CD14-positive monocyte (primary cell): ENCODE data around the gene ANKRD44. TPM values are rescaled to one million over a fixed set of nuclear protein-coding genes. Genes with fewer than 3 reads are reported as not detected.

Experiments used
- DNase-seq, 3 donors: peaks; one replicate each; pipeline ENCODE4 v3.0.0-alpha.2; 2011 to 2022
- H2AFZ ChIP-seq: 2 replicates; pipeline ENCODE4 v1.6.0; 2012; ENCODE audit warnings: mild to moderate bottlenecking, low read depth, low read length, inconsistent platforms; ENCODE audit not compliant: insufficient read depth, poor library complexity, severe bottlenecking
- H3K27ac ChIP-seq, 2 donors: 1 replicate in 1 of 2; 2 replicates in 1 of 2; pipeline ENCODE4 v1.5.1; 2012 to 2013; ENCODE audit warnings: low read length in 2 of 2, control low read depth in 1 of 2, inconsistent platforms in 1 of 2, low read depth in 1 of 2, mild to moderate bottlenecking in 1 of 2
- H3K27me3 ChIP-seq, 2 donors: one replicate each; pipeline versions ENCODE4 v1.6.0 to v1.6.1; 2011 to 2013; ENCODE audit warnings: low read length in 2 of 2; ENCODE audit not compliant: control insufficient read depth in 2 of 2, insufficient read depth in 2 of 2
- H3K36me3 ChIP-seq, 2 donors: replicated peaks in 1 of 2; 1 replicate in 1 of 2; 2 replicates in 1 of 2; pipeline versions ENCODE4 v1.5.1 to v1.6.1; 2012 to 2013; ENCODE audit warnings: low read length in 2 of 2, control low read depth in 1 of 2, inconsistent platforms in 1 of 2, mild to moderate bottlenecking in 1 of 2; ENCODE audit not compliant: insufficient read depth in 2 of 2, control insufficient read depth in 1 of 2
- H3K4me1 ChIP-seq, 2 donors: 1 replicate in 1 of 2; 2 replicates in 1 of 2; pipeline versions ENCODE4 v1.5.1 to v1.6.1; 2012 to 2013; ENCODE audit warnings: low read length in 2 of 2, control low read depth in 1 of 2, inconsistent platforms in 1 of 2, mild to moderate bottlenecking in 1 of 2, moderate library complexity in 1 of 2; ENCODE audit not compliant: insufficient read depth in 2 of 2, control insufficient read depth in 1 of 2
- H3K4me2 ChIP-seq: replicated peaks from 2 replicates; pipeline ENCODE3; 2012; ENCODE audit warnings: low read length, moderate library complexity, mild to moderate bottlenecking; ENCODE audit not compliant: poor library complexity, severe bottlenecking; ENCODE audit errors: extremely low read depth
- H3K4me3 ChIP-seq, 3 experiments: fragments of 200-600 bp in 1 of 3; sonication (generic) in 1 of 3; replicated peaks in 1 of 3; 1 replicate in 2 of 3; 2 replicates in 1 of 3; pipeline ENCODE4 v1.5.1; 2011 to 2013; ENCODE audit warnings: low read length in 3 of 3, mild to moderate bottlenecking in 3 of 3, control low read depth in 2 of 3, low read depth in 2 of 3, inconsistent platforms in 1 of 3, moderate library complexity in 1 of 3
- H3K79me2 ChIP-seq: 2 replicates; pipeline ENCODE4 v1.6.0; 2012; ENCODE audit warnings: mild to moderate bottlenecking, control low read depth, inconsistent platforms, low read length, moderate library complexity; ENCODE audit not compliant: insufficient read depth
- H3K9ac ChIP-seq: 2 replicates; pipeline ENCODE4 v1.6.0; 2017; ENCODE audit warnings: low read length, mild to moderate bottlenecking; ENCODE audit not compliant: insufficient read depth, poor library complexity, severe bottlenecking
- H3K9me3 ChIP-seq, 2 donors: replicated peaks in 1 of 2; 1 replicate in 1 of 2; 2 replicates in 1 of 2; pipeline versions ENCODE4 v1.5.1 to v1.6.1; 2012 to 2013; ENCODE audit warnings: low read length in 2 of 2, control low read depth in 1 of 2; ENCODE audit not compliant: control insufficient read depth in 1 of 2, insufficient read depth in 1 of 2
- H4K20me1 ChIP-seq: 2 replicates; pipeline ENCODE4 v1.6.0; 2012; ENCODE audit warnings: mild to moderate bottlenecking, low read length, control low read depth, moderate library complexity; ENCODE audit not compliant: insufficient read depth
- H3K27ac Mint-ChIP-seq, 7 donors: one replicate each; pipeline ENCODE4 v1.8.0; 2020; ENCODE audit warnings: mild to moderate bottlenecking in 7 of 7, mixed read lengths in 7 of 7, moderate library complexity in 6 of 7, inconsistent platforms in 2 of 7
- H3K27me3 Mint-ChIP-seq, 3 donors: one replicate each; pipeline ENCODE4 v1.8.0; 2021 to 2022; ENCODE audit warnings: low read depth in 3 of 3, mild to moderate bottlenecking in 3 of 3, mixed read lengths in 3 of 3, moderate library complexity in 3 of 3, inconsistent platforms in 1 of 3
- H3K36me3 Mint-ChIP-seq, 2 donors: one replicate each; pipeline ENCODE4 v1.8.0; 2020; ENCODE audit warnings: mixed read lengths in 2 of 2, inconsistent platforms in 1 of 2, mild to moderate bottlenecking in 1 of 2
- H3K4me1 Mint-ChIP-seq: one replicate; pipeline ENCODE4 v1.8.0; 2020; ENCODE audit warnings: mild to moderate bottlenecking, mixed read lengths
- H3K4me3 Mint-ChIP-seq, 2 donors: one replicate each; pipeline ENCODE4 v1.8.0; 2020; ENCODE audit warnings: mild to moderate bottlenecking in 2 of 2, mixed read lengths in 2 of 2, moderate library complexity in 1 of 2
- H3K9me3 Mint-ChIP-seq, 7 donors: one replicate each; pipeline ENCODE4 v1.8.0; 2020 to 2022; ENCODE audit warnings: mixed read lengths in 7 of 7, mild to moderate bottlenecking in 6 of 7, moderate library complexity in 6 of 7, inconsistent platforms in 2 of 7
- CTCF ChIP-seq: fragments of 200-600 bp; IDR thresholded peaks from one replicate; pipeline ENCODE4 v1.8.0; 2022; ENCODE audit warnings: antibody characterized with exemption, mild to moderate bottlenecking
- WGBS: methylation state at CpG from one replicate; pipeline ENCODE4 v1.1.5; 2013; ENCODE audit warnings: missing lambda C conversion rate; ENCODE audit not compliant: insufficient coverage; 5-methylcytosine and 5-hydroxymethylcytosine counted together
- intact Hi-C, 2 donors: fragments of 100-400 bp; cut with micrococcal nuclease; formaldehyde crosslinking; loops; one replicate each; pipeline versions ENCODE4 v1.15.0 to v1.15.1; 2023
- polyA plus RNA-seq, 3 donors: library from polyadenylated mRNA; depleted of rRNA in 1 of 3; unstranded in 2 of 3; stranded (reverse) in 1 of 3; fragments of 300-500 nt in 2 of 3; fragments of >200 nt in 1 of 3; fragmentation: Illumina TruSeq in 2 of 3; gene quantifications; 1 replicate in 2 of 3; 2 replicates in 1 of 3; pipeline ENCODE4 v1.2.3, GENCODE V29; 2012 to 2021

The ANKRD44 gene
- polyA plus RNA-seq, 3 donors: 55.7 to 91.9 (median 64.9) TPM

- no peak overlapping the region for H3K4me3 Mint-ChIP-seq
- Histone ChIP-seq H3K36me3 (no peaks in the 10 kb centered on the region), H3K4me2 (no peak overlapping the region), H3K9me3 (peaks cover 0 to 2% of the 10 kb centered on the region in 2 donors), H3K4me1 (peaks cover 4 to 6% of the 10 kb centered on the region in 2 donors), H3K4me3 (no peak overlapping the region), H3K79me2 (no peaks in the 10 kb centered on the region), H4K20me1 (no peaks in the 10 kb centered on the region), H2AFZ (no peak overlapping the region), H3K27me3 (no peaks in the 10 kb centered on the region), H3K9ac (no peak overlapping the region), H3K27ac (no peak overlapping the region)
- H3K27me3 Mint-ChIP-seq: peaks cover 0 to 3% (median 0%) of the 10 kb centered on the region in 3 donors
- TF ChIP-seq CTCF: no peak
- no peak overlapping the region for H3K27ac Mint-ChIP-seq
- 86% methylated on average over 1 of the region's 6 CpGs for WGBS
- H3K9me3 Mint-ChIP-seq: peaks cover 0 to 8% (median 4%) of the 10 kb centered on the region in 7 donors
- intact Hi-C loops: no loop called here
- H3K4me1 Mint-ChIP-seq: peaks cover 11% of the 10 kb centered on the region
- H3K36me3 Mint-ChIP-seq: peaks cover 0 to 4% of the 10 kb centered on the region in 2 donors
- DNase-seq: no peak
These were observed 354.5 kb downstream of the ANKRD44 start for GRCh38 chr2:196956069-196956468.

GRCh38 chr2:196955036-196955435 lies 355.5 kb downstream of the ANKRD44 start:
- H3K9ac ChIP-seq: no peak overlapping the region
- H3K9me3 Mint-ChIP-seq: peaks cover 0 to 8% (median 4%) of the 10 kb centered on the region in 7 donors
- no peak for TF ChIP-seq CTCF
- H3K79me2 ChIP-seq: no peaks in the 10 kb centered on the region
- H3K4me3 ChIP-seq: no peak overlapping the region
- no CpG with 5 or more reads among the region's 3 CpGs for WGBS
- no peaks in the 10 kb centered on the region for H3K36me3 ChIP-seq
- peaks cover 12% of the 10 kb centered on the region for H3K4me1 Mint-ChIP-seq
- H3K27ac ChIP-seq: no peak overlapping the region
- H3K4me1 ChIP-seq: peaks cover 4% of the 10 kb centered on the region in 2 donors
- peaks cover 0 to 3% (median 0%) of the 10 kb centered on the region in 3 donors for H3K27me3 Mint-ChIP-seq
- no peaks in the 10 kb centered on the region for H3K27me3 ChIP-seq
- DNase-seq: no peak
- intact Hi-C loops: no loop called here
- H3K27ac Mint-ChIP-seq: no peak overlapping the region
- no peak overlapping the region for H3K4me2 ChIP-seq
- peaks cover 0 to 2% of the 10 kb centered on the region in 2 donors for H3K9me3 ChIP-seq
- no peak overlapping the region for H2AFZ ChIP-seq
- H3K4me3 Mint-ChIP-seq: no peak overlapping the region
- peaks cover 0 to 4% of the 10 kb centered on the region in 2 donors for H3K36me3 Mint-ChIP-seq
- no peaks in the 10 kb centered on the region for H4K20me1 ChIP-seq
